Hepatocyte (in vitro differentiated cells): ENCODE data around the gene PKP4. TPM values are rescaled to one million over a fixed set of nuclear protein-coding genes. Genes with fewer than 3 reads are reported as not detected.

ENCODE experiments used
- DNase-seq: peaks from one replicate; pipeline ENCODE4 v3.0.0-alpha.2; 2016; ENCODE audit warnings: low spot score
- H2AFZ ChIP-seq: fragments of 200-600 bp; sonication (generic); 2 replicates; pipeline ENCODE4 v1.6.0; 2016; ENCODE audit warnings: antibody characterized with exemption, mild to moderate bottlenecking
- H3K27ac ChIP-seq: fragments of 200-600 bp; sonication (generic); 2 replicates; pipeline ENCODE4 v1.5.1; 2016; ENCODE audit warnings: mild to moderate bottlenecking
- H3K27me3 ChIP-seq: fragments of 200-600 bp; sonication (generic); 2 replicates; pipeline ENCODE4 v1.6.1; 2016
- H3K36me3 ChIP-seq: fragments of 200-600 bp; sonication (generic); replicated peaks from 2 replicates; pipeline ENCODE4 v1.5.1; 2016; ENCODE audit warnings: low read depth; ENCODE audit not compliant: insufficient read depth
- H3K4me1 ChIP-seq: fragments of 200-600 bp; sonication (generic); 2 replicates; pipeline ENCODE4 v1.5.1; 2016; ENCODE audit warnings: mild to moderate bottlenecking, moderate library complexity; ENCODE audit not compliant: insufficient read depth
- H3K4me2 ChIP-seq: fragments of 200-600 bp; sonication (generic); 2 replicates; pipeline ENCODE4 v1.6.0; 2016
- H3K4me3 ChIP-seq: fragments of 200-600 bp; sonication (generic); 2 replicates; pipeline ENCODE4 v1.5.1; 2016; ENCODE audit warnings: mild to moderate bottlenecking
- H3K79me2 ChIP-seq: fragments of 200-600 bp; sonication (generic); 2 replicates; pipeline ENCODE4 v1.6.0; 2017; ENCODE audit warnings: mild to moderate bottlenecking
- H3K9me2 ChIP-seq: fragments of 200-600 bp; sonication (generic); replicated peaks from 2 replicates; pipeline ENCODE4 v1.6.0; 2017; ENCODE audit warnings: mild to moderate bottlenecking; ENCODE audit not compliant: insufficient read depth
- H3K9me3 ChIP-seq: fragments of 200-600 bp; sonication (generic); 2 replicates; pipeline ENCODE4 v1.5.1; 2016; ENCODE audit warnings: low read depth, mild to moderate bottlenecking
- H4K20me1 ChIP-seq: fragments of 200-600 bp; sonication (generic); 2 replicates; pipeline ENCODE4 v1.6.0; 2016; ENCODE audit warnings: mild to moderate bottlenecking; ENCODE audit not compliant: insufficient read depth, poor library complexity, severe bottlenecking
- CTCF ChIP-seq: fragments of 200-600 bp; sonication (generic); IDR thresholded peaks from 2 replicates; pipeline ENCODE4 v1.5.1; 2016; ENCODE audit warnings: antibody characterized with exemption, mild to moderate bottlenecking; ENCODE audit not compliant: poor library complexity
- EZH2 ChIP-seq: fragments of 200-600 bp; sonication (generic); IDR thresholded peaks from 2 replicates; pipeline ENCODE4 v1.6.1; 2016; ENCODE audit warnings: antibody characterized with exemption, mild to moderate bottlenecking, borderline replicate concordance
- EZH2phosphoT487 ChIP-seq: fragments of 200-600 bp; sonication (generic); IDR thresholded peaks from one replicate; pipeline ENCODE4 v1.6.1; 2018; ENCODE audit warnings: antibody characterized with exemption, mild to moderate bottlenecking, low read depth, moderate library complexity; ENCODE audit not compliant: unreplicated experiment, severe bottlenecking
- WGBS: methylation state at CpG from one replicate; pipeline ENCODE4 v1.1.6; 2016; ENCODE audit warnings: low lambda C conversion rate; ENCODE audit errors: missing lambda C conversion rate; 5-methylcytosine and 5-hydroxymethylcytosine counted together
- polyA plus RNA-seq: library from polyadenylated mRNA; unstranded; fragments of >200 nt; fragmentation: Nextera tagmentation; extraction: Ambion mirVana; gene quantifications from 2 replicates; pipeline ENCODE4 v1.2.1, GENCODE V29; 2016
- total RNA-seq: library from RNA; depleted of rRNA; stranded (reverse); fragments of >200 nt; gene quantifications from 2 replicates; pipeline ENCODE4 v1.2.3, GENCODE V29; 2014

The PKP4 gene
- total and polyA plus RNA-seq, 2 experiments from 2014 or later = 10.6 to 32.2 TPM

DNA sequence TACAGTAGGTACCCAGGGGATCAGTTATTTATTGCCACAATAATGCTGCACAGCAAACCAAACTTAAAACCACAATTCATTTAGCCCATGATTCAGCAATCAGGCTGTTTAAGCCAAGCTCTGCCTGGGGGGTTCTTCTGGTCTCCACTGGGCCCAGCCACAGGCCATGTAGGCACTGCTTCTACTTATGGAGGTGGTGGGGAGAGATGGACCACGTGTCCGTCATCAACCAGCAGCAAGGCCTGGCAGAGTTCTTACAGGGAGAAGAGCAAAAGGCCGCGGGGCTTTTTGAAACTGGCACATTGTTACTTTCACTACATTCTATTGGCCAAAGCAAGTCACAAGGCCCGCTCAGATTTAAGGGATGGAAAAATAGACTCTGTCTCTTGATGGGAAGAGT is 262.1 kb downstream of the PKP4 start:
- Histone ChIP-seq H3K4me2 (no peak overlapping the region), H2AFZ (no peak overlapping the region), H3K4me3 (no peak overlapping the region), H3K36me3 (no peaks in the 10 kb centered on the region), H3K4me1 (peaks cover 11% of the 10 kb centered on the region), H3K9me3 (no peaks in the 10 kb centered on the region), H3K79me2 (no peaks in the 10 kb centered on the region), H3K9me2 (no peaks in the 10 kb centered on the region), H4K20me1 (no peaks in the 10 kb centered on the region), H3K27ac (no peak overlapping the region), H3K27me3 (no peaks in the 10 kb centered on the region)
- no peak for DNase-seq
- 97% methylated on average over 5 of the region's 5 CpGs for WGBS
- no peak for TF ChIP-seq CTCF
- TF ChIP-seq EZH2phosphoT487 = no peak
- no peak for TF ChIP-seq EZH2

DNA sequence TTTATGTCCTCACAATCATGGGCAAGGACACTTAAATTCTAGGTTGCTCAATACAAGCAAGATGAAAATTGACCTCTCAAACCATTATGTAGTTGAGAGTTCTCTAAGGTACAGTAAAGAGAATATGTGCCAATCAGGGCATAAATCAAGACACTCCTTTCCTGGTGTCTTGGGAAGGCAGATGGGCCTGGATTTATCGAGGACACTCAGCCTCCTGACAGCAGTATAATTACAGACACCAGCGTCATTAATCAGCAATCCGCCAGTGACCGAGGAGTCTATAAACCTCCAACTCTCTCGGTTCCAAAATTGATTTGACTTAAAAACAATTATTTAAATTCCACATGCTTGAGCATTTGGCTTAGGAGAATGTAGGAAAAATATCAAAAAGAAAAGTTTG is 262.7 kb downstream of the PKP4 start:
- Histone ChIP-seq H3K9me2 (no peaks in the 10 kb centered on the region), H3K27ac (no peak overlapping the region), H4K20me1 (no peaks in the 10 kb centered on the region), H3K27me3 (no peaks in the 10 kb centered on the region), H3K9me3 (no peaks in the 10 kb centered on the region), H3K4me3 (no peak overlapping the region), H3K79me2 (no peaks in the 10 kb centered on the region), H3K36me3 (no peaks in the 10 kb centered on the region), H3K4me2 (no peak overlapping the region), H3K4me1 (peaks cover 17% of the 10 kb centered on the region), H2AFZ (no peak overlapping the region)
- TF ChIP-seq EZH2phosphoT487 = no peak
- DNase-seq = no peak
- WGBS = 85% methylated on average over 5 of the region's 5 CpGs

DNA sequence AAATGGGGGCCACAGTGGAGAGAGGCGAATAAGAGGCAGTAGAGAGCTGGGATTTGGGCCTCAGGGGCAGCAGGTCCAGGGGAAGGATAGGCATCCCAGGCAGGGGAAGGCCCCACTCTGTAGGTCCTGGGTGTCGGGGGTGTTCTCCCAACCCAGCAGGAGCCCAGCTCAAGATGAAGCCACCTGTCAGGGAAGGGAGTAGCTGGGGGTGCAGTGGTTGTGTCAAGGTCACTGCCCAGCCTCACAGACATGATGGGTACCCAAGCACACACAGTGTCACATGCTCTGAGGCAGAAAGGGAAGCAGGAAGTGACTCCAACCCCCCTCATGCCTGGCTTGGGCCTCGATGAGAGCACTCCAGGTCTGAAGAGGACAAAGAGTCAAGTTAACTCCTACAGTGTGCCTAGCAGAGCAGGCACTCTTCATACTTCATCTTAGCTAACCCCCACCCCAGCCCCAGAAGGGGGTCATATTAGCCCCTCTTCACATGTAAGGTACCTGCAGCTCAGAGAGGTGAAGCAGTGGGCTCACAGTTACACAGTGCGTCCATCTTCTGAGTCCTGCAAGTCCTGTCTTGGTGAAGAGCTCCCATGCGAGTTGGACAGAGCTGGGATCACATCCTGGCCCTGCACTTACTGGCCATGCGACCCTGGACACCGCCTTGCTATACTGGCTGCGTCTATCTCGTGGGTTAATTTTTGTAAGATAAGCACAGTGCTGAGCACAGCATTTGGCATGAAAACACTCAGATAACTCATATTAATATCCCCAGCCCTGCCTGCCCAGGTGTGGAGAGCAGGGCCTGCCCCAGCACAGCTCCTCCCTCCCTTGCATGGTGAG is 265.7 kb downstream of the PKP4 start:
- WGBS = 87% methylated on average over 9 of the region's 9 CpGs
- no peaks in the 10 kb centered on the region for H3K9me3 ChIP-seq
- no peak overlapping the region for H3K4me2 ChIP-seq
- TF ChIP-seq EZH2phosphoT487 (no peak), EZH2 (no peak), CTCF (no peak)
- H4K20me1 ChIP-seq = no peaks in the 10 kb centered on the region
- no peak for DNase-seq
- no peak overlapping the region for H2AFZ ChIP-seq
- no peak overlapping the region for H3K4me3 ChIP-seq
- H3K27ac ChIP-seq = no peak overlapping the region
- no peaks in the 10 kb centered on the region for H3K36me3 ChIP-seq
- H3K9me2 ChIP-seq = no peaks in the 10 kb centered on the region
- no peaks in the 10 kb centered on the region for H3K27me3 ChIP-seq
- H3K4me1 ChIP-seq = peaks cover 16% of the 10 kb centered on the region
- H3K79me2 ChIP-seq = no peaks in the 10 kb centered on the region

DNA sequence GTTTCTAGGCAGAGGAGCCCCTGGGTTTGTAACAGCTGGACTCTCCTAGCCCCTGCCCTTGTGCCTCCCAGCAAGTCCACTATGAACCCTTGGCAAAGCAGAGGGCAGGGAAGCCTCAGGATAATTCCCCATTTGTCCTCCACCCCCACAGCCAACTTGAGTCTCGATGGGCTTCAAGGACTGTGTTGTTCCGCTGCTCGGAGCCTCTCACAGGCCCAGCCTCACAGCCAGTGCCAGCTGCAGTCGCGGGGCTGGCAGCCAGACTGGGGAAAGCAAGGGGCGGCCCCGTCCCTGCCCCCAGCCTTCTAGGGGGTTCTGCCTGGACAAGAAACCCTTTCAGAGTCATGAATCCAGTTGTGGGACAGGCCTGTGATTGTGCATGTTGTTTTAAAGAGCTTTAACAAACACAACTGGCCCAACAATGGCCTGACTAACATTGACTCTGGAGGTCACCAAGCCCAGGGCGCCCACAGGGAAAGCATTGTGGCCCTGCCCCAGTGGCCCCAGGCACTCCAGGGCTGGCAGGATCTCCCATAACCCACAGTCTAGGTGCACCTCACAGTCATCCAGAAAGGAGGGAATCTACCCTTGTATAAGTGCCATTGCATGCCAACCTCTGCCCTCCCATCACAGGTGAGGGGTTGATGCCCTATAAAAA is 266.6 kb downstream of the PKP4 start:
- no peak for DNase-seq

More for the DNA sequence above, 266.6 kb downstream of the PKP4 start:
- Histone ChIP-seq H3K4me1 (peaks cover 16% of the 10 kb centered on the region), H3K27me3 (no peaks in the 10 kb centered on the region), H4K20me1 (no peaks in the 10 kb centered on the region), H3K9me3 (no peaks in the 10 kb centered on the region), H3K9me2 (no peaks in the 10 kb centered on the region), H3K79me2 (no peaks in the 10 kb centered on the region), H3K4me2 (no peak overlapping the region), H3K27ac (peak overlapping the region; percentile 79), H2AFZ (no peak overlapping the region), H3K4me3 (no peak overlapping the region), H3K36me3 (no peaks in the 10 kb centered on the region)
- 95% methylated on average over 8 of the region's 8 CpGs for WGBS
- TF ChIP-seq EZH2phosphoT487 = no peak
- TF ChIP-seq CTCF = no peak
- no peak for TF ChIP-seq EZH2
